H9 (cell line): ENCODE results near the gene STC2. TPM values are rescaled to one million over a fixed set of nuclear protein-coding genes. Genes with fewer than 3 reads are reported as not detected.

ENCODE experiments used
- DNase-seq: peaks from one replicate; pipeline ENCODE4 v3.0.0-alpha.2; 2017
- H2AFZ ChIP-seq: one replicate; pipeline ENCODE4 v1.6.1; 2013; ENCODE audit warnings: mild to moderate bottlenecking, low read length, control low read depth, moderate library complexity
- H2AK5ac ChIP-seq: 2 replicates; pipeline ENCODE4 v1.6.1; 2013; ENCODE audit warnings: low read length, control low read depth, mixed read lengths; ENCODE audit not compliant: insufficient read length
- H2BK120ac ChIP-seq: one replicate; pipeline ENCODE4 v1.6.1; 2013; ENCODE audit warnings: low read depth, mild to moderate bottlenecking, low read length, control low read depth, inconsistent platforms; ENCODE audit not compliant: poor library complexity, severe bottlenecking
- H2BK12ac ChIP-seq: 2 replicates; pipeline ENCODE4 v1.6.1; 2013; ENCODE audit warnings: low read length, control low read depth, mixed read lengths, low read depth; ENCODE audit not compliant: insufficient read length
- H2BK15ac ChIP-seq: 2 replicates; pipeline ENCODE4 v1.6.1; 2013; ENCODE audit warnings: low read depth, low read length, control low read depth
- H2BK20ac ChIP-seq: one replicate; pipeline ENCODE4 v1.6.1; 2013; ENCODE audit warnings: low read depth, mild to moderate bottlenecking, low read length, control low read depth, inconsistent platforms; ENCODE audit not compliant: poor library complexity, severe bottlenecking
- H2BK5ac ChIP-seq: 2 replicates; pipeline ENCODE4 v1.6.1; 2013; ENCODE audit warnings: low read length, control low read depth, mixed read lengths; ENCODE audit not compliant: insufficient read length
- H3K14ac ChIP-seq: 2 replicates; pipeline ENCODE4 v1.6.1; 2013; ENCODE audit warnings: low read length, control low read depth; ENCODE audit not compliant: insufficient read depth
- H3K18ac ChIP-seq: 2 replicates; pipeline ENCODE4 v1.6.1; 2013; ENCODE audit warnings: low read depth, mild to moderate bottlenecking, mixed read lengths, low read length, control low read depth; ENCODE audit not compliant: insufficient read length
- H3K23ac ChIP-seq: 2 replicates; pipeline ENCODE4 v1.6.1; 2013; ENCODE audit warnings: low read length, control low read depth, mixed read lengths, low read depth; ENCODE audit not compliant: insufficient read length
- H3K23me2 ChIP-seq: 2 replicates; pipeline ENCODE4 v1.6.1; 2013; ENCODE audit warnings: low read depth, mild to moderate bottlenecking, mixed read lengths, low read length, control low read depth; ENCODE audit not compliant: insufficient read length, poor library complexity, severe bottlenecking
- H3K27ac ChIP-seq: 2 replicates; pipeline ENCODE4 v1.5.1; 2013; ENCODE audit warnings: low read length, control low read depth, mixed read lengths, low read depth; ENCODE audit not compliant: insufficient read length
- H3K27me3 ChIP-seq: 2 replicates; pipeline ENCODE4 v1.6.1; 2013; ENCODE audit warnings: low read length, control low read depth, inconsistent platforms; ENCODE audit not compliant: insufficient read depth
- H3K4ac ChIP-seq: 2 replicates; pipeline ENCODE4 v1.6.1; 2013; ENCODE audit warnings: low read depth, mild to moderate bottlenecking, control low read depth, inconsistent platforms, low read length, moderate library complexity
- H3K4me1 ChIP-seq: 2 replicates; pipeline ENCODE4 v1.6.1; 2013; ENCODE audit warnings: low read length, control low read depth, inconsistent platforms; ENCODE audit not compliant: insufficient read depth
- H3K4me2 ChIP-seq: 2 replicates; pipeline ENCODE4 v1.6.1; 2013; ENCODE audit warnings: low read length, control low read depth, mixed read lengths; ENCODE audit not compliant: insufficient read length, insufficient read depth
- H3K56ac ChIP-seq: 2 replicates; pipeline ENCODE4 v1.6.1; 2013; ENCODE audit warnings: low read depth, mild to moderate bottlenecking, mixed read lengths, low read length, control low read depth; ENCODE audit not compliant: insufficient read length
- H3K79me1 ChIP-seq: 2 replicates; pipeline ENCODE4 v1.6.1; 2013; ENCODE audit warnings: low read depth, mild to moderate bottlenecking, moderate library complexity, low read length, control low read depth, inconsistent platforms; ENCODE audit not compliant: insufficient read depth, poor library complexity, severe bottlenecking
- H3K79me2 ChIP-seq: 2 replicates; pipeline ENCODE4 v1.6.1; 2013; ENCODE audit warnings: low read length, control low read depth, inconsistent platforms; ENCODE audit not compliant: insufficient read depth
- H3K9ac ChIP-seq: 2 replicates; pipeline ENCODE4 v1.6.1; 2013; ENCODE audit warnings: low read length, control low read depth, mixed read lengths; ENCODE audit not compliant: insufficient read length; ENCODE audit errors: extremely low read depth
- H3K9me3 ChIP-seq: one replicate; pipeline ENCODE4 v1.6.1; 2013; ENCODE audit warnings: low read depth, low read length, inconsistent platforms; ENCODE audit not compliant: control insufficient read depth
- H3T11ph ChIP-seq: one replicate; pipeline ENCODE4 v1.6.1; 2013; ENCODE audit warnings: mild to moderate bottlenecking, low read length, control low read depth, inconsistent platforms
- H4K20me1 ChIP-seq: one replicate; pipeline ENCODE4 v1.6.1; 2013; ENCODE audit not compliant: control insufficient read depth, insufficient read length, insufficient read depth
- H4K5ac ChIP-seq: 2 replicates; pipeline ENCODE4 v1.6.1; 2013; ENCODE audit warnings: low read depth, mild to moderate bottlenecking, mixed read lengths, low read length, control low read depth; ENCODE audit not compliant: insufficient read length
- H4K8ac ChIP-seq: replicated peaks from 2 replicates; pipeline ENCODE4 v1.6.1; 2013; ENCODE audit warnings: low read length, control low read depth, mixed read lengths, low read depth; ENCODE audit not compliant: insufficient read length
- H4K91ac ChIP-seq: 2 replicates; pipeline ENCODE4 v1.6.1; 2013; ENCODE audit warnings: low read depth, mild to moderate bottlenecking, moderate library complexity, mixed read lengths, low read length, control low read depth; ENCODE audit not compliant: insufficient read length
- H3K27ac Mint-ChIP-seq, 3 experiments: 2 replicates in 2 of 3; 3 replicates in 1 of 3; pipeline ENCODE4 v1.8.0; 2020 to 2021; ENCODE audit warnings: mixed read lengths in 3 of 3, mild to moderate bottlenecking in 1 of 3, moderate library complexity in 1 of 3
- H3K27me3 Mint-ChIP-seq: 2 replicates; pipeline ENCODE4 v1.8.0; 2021; ENCODE audit warnings: low read depth, mild to moderate bottlenecking, moderate library complexity, mixed read lengths
- H3K36me3 Mint-ChIP-seq, 3 experiments: 2 replicates in 2 of 3; 3 replicates in 1 of 3; pipeline ENCODE4 v1.8.0; 2020 to 2021; ENCODE audit warnings: low read depth in 3 of 3, mixed read lengths in 3 of 3; ENCODE audit not compliant: insufficient read depth in 1 of 3
- H3K4me1 Mint-ChIP-seq, 2 experiments: 2 replicates each; pipeline ENCODE4 v1.8.0; 2020; ENCODE audit warnings: mixed read lengths in 2 of 2
- H3K4me3 Mint-ChIP-seq, 2 experiments: 2 replicates in 1 of 2; 3 replicates in 1 of 2; pipeline ENCODE4 v1.8.0; 2020 to 2021; ENCODE audit warnings: mild to moderate bottlenecking in 2 of 2, mixed read lengths in 2 of 2, moderate library complexity in 1 of 2
- H3K9me3 Mint-ChIP-seq, 2 experiments: 2 replicates in 1 of 2; 3 replicates in 1 of 2; pipeline ENCODE4 v1.8.0; 2020; ENCODE audit warnings: mild to moderate bottlenecking in 2 of 2, mixed read lengths in 2 of 2, moderate library complexity in 1 of 2
- CTCF ChIP-seq: fragments of 200-600 bp; sonication (generic); conservative IDR thresholded peaks from 3 replicates; pipeline ENCODE4 v1.8.0; 2021; ENCODE audit warnings: antibody characterized with exemption, mild to moderate bottlenecking
- WGBS: extraction: QIAGEN DNeasy Blood & Tissue Kit; methylation state at CpG from one replicate; pipeline ENCODE4 v1.1.7; 2013; ENCODE audit warnings: missing lambda C conversion rate, low lambda C conversion rate, mixed read lengths; ENCODE audit not compliant: insufficient read length; ENCODE audit errors: extremely low coverage; 5-methylcytosine and 5-hydroxymethylcytosine counted together
- total RNA-seq: library from RNA; stranded (reverse); gene quantifications from 2 replicates; pipeline ENCODE4 v1.2.1, GENCODE V29; 2021

Gene STC2
- total RNA-seq, 1 experiment from 2014 or later = 77.7 TPM

GRCh38 chr5:173340984-173341383, 12.8 kb upstream of the STC2 start:
- Histone ChIP-seq H4K8ac (no peak overlapping the region), H4K91ac (no peak overlapping the region), H3K9ac (no peak overlapping the region), H3K9me3 (no peaks in the 10 kb centered on the region), H3K27ac (no peak overlapping the region), H3K14ac (peak overlapping the region; percentile 39; the same call in 1 of the 2 replicates), H4K20me1 (no peaks in the 10 kb centered on the region), H3K23me2 (no peaks in the 10 kb centered on the region), H2BK20ac (no peak overlapping the region), H3K18ac (no peak overlapping the region), H3K79me2 (no peaks in the 10 kb centered on the region), H3K79me1 (no peaks in the 10 kb centered on the region), H3K23ac (no peak overlapping the region), H3T11ph (no peak overlapping the region), H2AFZ (no peak overlapping the region), H3K4me2 (no peak overlapping the region), H2BK5ac (no peak overlapping the region), H3K56ac (no peak overlapping the region), H2BK15ac (no peak overlapping the region; the same call in 1 of the 2 replicates), H2BK12ac (no peak overlapping the region), H3K4ac (no peak overlapping the region), H3K27me3 (no peaks in the 10 kb centered on the region), H4K5ac (no peak overlapping the region), H2AK5ac (no peak overlapping the region), H2BK120ac (no peak overlapping the region), H3K4me1 (peaks cover 2% of the 10 kb centered on the region; the same call in 1 of the 2 replicates)
- H3K9me3 Mint-ChIP-seq = no peaks in the 10 kb centered on the region
- no CpG with 5 or more reads among the region's 6 CpGs for WGBS
- no peak for TF ChIP-seq CTCF
- no peak overlapping the region for H3K27ac Mint-ChIP-seq
- H3K4me1 Mint-ChIP-seq = peaks cover 29 to 30% of the 10 kb centered on the region in 2 experiments
- 0 out of 5 replicates have a peak overlapping the region, but pooled peaks of 1 of the 2 experiments have one; percentile 31 for H3K4me3 Mint-ChIP-seq
- no peak for DNase-seq
- no peaks in the 10 kb centered on the region; a peak in 1 of 7 replicates for H3K36me3 Mint-ChIP-seq
- H3K27me3 Mint-ChIP-seq = peaks cover 14% of the 10 kb centered on the region
